Activated naive CD4-positive, alpha-beta T cell treated with anti-CD3 and anti-CD28 coated beads, Interleukin-2, amount 10 ng/mL, durations not matched to agents 7 days and 5 days (primary cell): ENCODE measurements around the gene ARHGEF10L.

ENCODE experiments used
- CTCF ChIA-PET: fragments of 350-600 bp; sonication (Branson Sonifier 250); formaldehyde crosslinking; loops from one replicate; lab custom pipeline; 2021; ENCODE audit warnings: antibody characterized with exemption; lab: Charles Lee
- DNase-seq: peaks from one replicate; pipeline ENCODE4 v3.0.0-alpha.2; 2020
- H3K27ac Mint-ChIP-seq: one replicate; pipeline ENCODE4 v1.8.0; 2021; ENCODE audit warnings: mild to moderate bottlenecking, moderate library complexity, mixed read lengths
- H3K27me3 Mint-ChIP-seq: one replicate; pipeline ENCODE4 v1.8.0; 2021; ENCODE audit warnings: mild to moderate bottlenecking, mixed read lengths
- H3K36me3 Mint-ChIP-seq: one replicate; pipeline ENCODE4 v1.8.0; 2021; ENCODE audit warnings: mixed read lengths
- H3K4me1 Mint-ChIP-seq: one replicate; pipeline ENCODE4 v1.8.0; 2021; ENCODE audit warnings: mixed read lengths
- H3K4me3 Mint-ChIP-seq: one replicate; pipeline ENCODE4 v1.8.0; 2021; ENCODE audit warnings: mild to moderate bottlenecking, moderate library complexity, mixed read lengths
- H3K9me3 Mint-ChIP-seq: one replicate; pipeline ENCODE4 v1.8.0; 2021; ENCODE audit warnings: mixed read lengths

Gene ARHGEF10L

DNA sequence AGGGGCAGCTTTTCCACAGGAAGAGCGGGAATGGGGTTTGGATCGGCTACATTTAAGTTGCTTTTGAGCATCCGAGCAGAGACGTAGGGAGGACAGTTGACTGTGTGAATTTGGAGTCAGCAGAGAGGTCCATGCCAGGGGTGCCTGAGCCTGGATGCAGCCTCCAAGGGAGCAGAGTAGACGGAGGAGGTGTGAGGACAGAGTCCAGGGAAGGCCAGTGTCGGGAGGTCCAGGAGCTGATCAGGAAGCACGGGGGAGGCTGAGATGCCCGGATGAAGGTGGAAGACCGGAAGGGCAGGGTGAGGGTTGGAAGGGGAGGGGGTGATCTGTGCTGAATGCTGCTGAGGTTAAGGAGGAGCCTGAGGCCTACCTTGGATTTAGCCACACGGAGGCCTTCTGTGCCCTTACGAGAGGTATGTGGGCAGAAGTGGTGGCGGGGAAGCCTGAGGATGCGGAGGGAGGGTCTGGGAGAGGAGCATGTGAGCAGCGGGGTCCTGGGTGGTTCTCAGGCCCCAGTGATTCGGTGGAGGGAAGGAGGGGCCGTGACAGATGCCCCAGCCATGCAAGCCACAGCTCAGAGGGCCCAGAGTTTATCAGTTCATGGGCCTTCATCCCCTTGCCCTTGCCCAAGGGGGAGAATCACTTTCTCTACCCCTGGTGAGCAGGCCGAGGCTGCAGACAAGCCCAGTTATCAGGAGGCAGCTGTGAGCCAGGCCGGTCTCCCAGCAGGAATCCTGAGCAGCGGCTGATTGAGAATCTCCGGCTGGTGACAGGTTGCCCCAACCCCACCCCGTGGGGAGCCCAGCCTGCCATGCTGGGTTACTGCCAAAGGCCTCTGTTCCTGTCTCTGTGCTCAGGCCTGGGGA is 161.7 kb downstream of the ARHGEF10L start:
- DNase-seq: no peak
- peaks cover 3% of the 10 kb centered on the region for H3K27me3 Mint-ChIP-seq
- no peak overlapping the region for H3K27ac Mint-ChIP-seq
- H3K4me1 Mint-ChIP-seq: no peaks in the 10 kb centered on the region
- no peaks in the 10 kb centered on the region for H3K9me3 Mint-ChIP-seq
- H3K4me3 Mint-ChIP-seq: no peak overlapping the region
- H3K36me3 Mint-ChIP-seq: no peaks in the 10 kb centered on the region
- CTCF ChIA-PET: no interaction called here

DNA sequence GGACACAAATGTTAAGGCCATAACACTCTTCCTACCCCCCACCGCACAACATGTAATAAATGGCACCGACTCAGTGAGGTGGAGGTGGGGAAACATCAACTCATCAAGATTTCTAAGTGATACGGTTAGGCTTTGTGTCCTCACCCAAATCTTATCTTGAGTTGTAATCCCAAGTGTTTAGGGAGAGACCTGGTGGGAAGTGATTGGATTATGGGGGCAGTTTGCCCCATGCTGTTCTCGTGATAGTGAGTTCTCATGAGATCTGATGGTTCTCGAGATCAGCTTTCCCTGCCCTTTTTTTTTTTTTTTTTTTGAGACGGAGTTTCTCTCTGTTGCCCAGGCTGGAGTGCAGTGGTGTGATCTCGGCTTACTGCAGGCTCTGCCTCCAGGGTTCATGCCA is 164.7 kb downstream of the ARHGEF10L start:
- no peaks in the 10 kb centered on the region for H3K36me3 Mint-ChIP-seq
- H3K9me3 Mint-ChIP-seq: no peaks in the 10 kb centered on the region
- CTCF ChIA-PET: no interaction called here
- H3K4me1 Mint-ChIP-seq: no peaks in the 10 kb centered on the region
- DNase-seq: no peak
- peaks cover 2% of the 10 kb centered on the region for H3K27me3 Mint-ChIP-seq
- no peak overlapping the region for H3K27ac Mint-ChIP-seq
- no peak overlapping the region for H3K4me3 Mint-ChIP-seq

DNA sequence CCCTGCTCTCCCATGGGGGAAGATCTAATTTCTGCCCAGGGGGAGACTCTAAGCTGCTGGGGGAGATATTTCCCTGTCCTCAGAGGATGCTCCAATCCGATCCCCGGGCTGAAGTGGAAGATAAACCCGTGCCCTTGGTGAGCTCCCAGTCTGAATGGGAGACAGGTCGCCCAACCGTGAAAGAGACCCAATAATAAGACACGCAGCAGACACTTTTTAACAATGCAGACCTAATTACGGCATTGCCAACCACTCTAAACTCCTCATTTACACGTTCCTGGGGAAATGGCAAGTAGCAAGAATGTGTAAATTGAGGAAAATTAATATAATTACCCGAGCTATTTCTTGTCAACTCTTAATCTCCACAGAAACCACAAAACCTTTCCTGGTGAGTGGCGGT is 166.9 kb downstream of the ARHGEF10L start:
- CTCF ChIA-PET: no interaction called here
- H3K4me3 Mint-ChIP-seq: no peak overlapping the region
- no peaks in the 10 kb centered on the region for H3K36me3 Mint-ChIP-seq
- no peaks in the 10 kb centered on the region for H3K4me1 Mint-ChIP-seq
- no peak overlapping the region for H3K27ac Mint-ChIP-seq
- no peaks in the 10 kb centered on the region for H3K9me3 Mint-ChIP-seq
- H3K27me3 Mint-ChIP-seq: no peaks in the 10 kb centered on the region
- no peak for DNase-seq

DNA sequence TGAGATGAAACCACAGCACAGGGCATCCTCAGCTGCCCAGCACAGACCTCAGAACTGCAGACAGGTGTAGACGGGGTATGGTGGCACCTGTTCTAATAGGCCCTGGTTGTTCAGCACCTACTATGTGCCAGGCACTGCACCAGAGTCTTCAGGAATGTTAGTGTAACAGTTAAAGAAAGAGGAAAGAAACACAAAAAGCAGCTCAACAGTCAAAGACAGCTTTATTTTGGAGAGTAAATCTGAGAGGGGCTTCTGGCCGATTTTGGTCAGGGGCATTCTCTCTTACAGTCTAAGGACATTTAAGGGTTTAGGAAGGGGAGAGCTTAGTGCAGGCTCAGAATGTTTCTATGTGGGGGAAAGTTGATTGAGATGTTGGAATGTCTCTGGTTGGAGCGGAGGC is 170.5 kb downstream of the ARHGEF10L start:
- no peaks in the 10 kb centered on the region for H3K4me1 Mint-ChIP-seq
- DNase-seq: no peak
- no peaks in the 10 kb centered on the region for H3K9me3 Mint-ChIP-seq
- H3K36me3 Mint-ChIP-seq: no peaks in the 10 kb centered on the region
- no peak overlapping the region for H3K27ac Mint-ChIP-seq
- CTCF ChIA-PET: no interaction called here
- H3K4me3 Mint-ChIP-seq: no peak overlapping the region
- H3K27me3 Mint-ChIP-seq: peaks cover 4% of the 10 kb centered on the region

DNA sequence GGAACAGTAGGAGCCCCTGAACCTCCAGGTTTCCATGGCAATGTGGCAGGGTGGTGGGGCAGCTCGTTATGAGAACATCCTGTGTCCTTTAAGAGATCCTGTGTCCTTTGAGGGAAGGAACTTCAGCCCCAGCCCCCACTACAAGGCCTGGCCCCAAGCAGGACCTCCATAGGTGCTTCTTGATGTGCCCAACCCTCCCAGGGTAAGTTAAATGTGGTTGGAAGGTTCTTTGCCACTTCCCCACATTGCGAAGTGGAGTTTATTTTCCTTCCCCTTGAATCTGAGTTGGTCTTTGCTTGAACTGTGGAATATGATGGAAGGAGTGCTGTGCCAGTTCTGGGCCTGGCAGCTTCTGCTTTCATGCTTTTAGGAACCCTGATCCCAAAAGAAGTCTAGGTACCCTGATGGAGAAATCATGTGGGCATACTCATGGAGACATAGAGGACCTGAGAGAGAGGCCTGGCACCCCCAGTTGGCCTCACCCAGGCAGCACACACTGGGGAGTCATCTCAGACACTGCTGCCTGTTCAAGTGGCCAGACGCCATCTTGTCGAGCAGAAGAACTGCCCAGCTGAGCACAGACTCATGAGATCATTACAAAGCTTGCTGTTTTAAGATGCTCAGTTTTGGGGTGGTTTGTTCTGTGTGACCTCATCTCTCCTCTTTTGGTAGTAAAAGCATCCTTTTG is 171.5 kb downstream of the ARHGEF10L start:
- CTCF ChIA-PET: no interaction called here
- Mint-ChIP-seq H3K27me3 (peaks cover 4% of the 10 kb centered on the region), H3K36me3 (no peaks in the 10 kb centered on the region)

DNA sequence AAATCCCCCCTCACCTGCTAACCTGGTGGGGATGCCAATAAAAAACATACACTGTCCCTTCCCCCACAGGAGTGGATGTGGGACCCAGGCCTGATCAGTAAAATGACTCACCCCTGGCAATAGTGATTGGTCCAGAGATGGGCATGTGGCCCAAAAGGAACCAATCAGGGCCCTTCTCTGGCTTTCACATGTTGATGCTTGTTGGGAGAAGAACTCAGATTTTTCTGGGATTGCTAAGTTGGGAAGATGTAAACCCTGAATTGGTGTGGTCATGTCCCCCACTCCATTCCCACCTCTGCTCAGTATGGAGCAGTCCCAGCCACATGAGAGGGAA is 172.0 kb downstream of the ARHGEF10L start:
- Mint-ChIP-seq H3K4me3 (no peak overlapping the region), H3K36me3 (no peaks in the 10 kb centered on the region), H3K9me3 (no peaks in the 10 kb centered on the region), H3K27me3 (peaks cover 4% of the 10 kb centered on the region), H3K27ac (no peak overlapping the region), H3K4me1 (no peaks in the 10 kb centered on the region)
- DNase-seq: no peak
- CTCF ChIA-PET: no interaction called here

More for the DNA sequence above, 171.5 kb downstream of the ARHGEF10L start:
- no peak for DNase-seq
- Mint-ChIP-seq H3K4me1 (no peaks in the 10 kb centered on the region), H3K4me3 (no peak overlapping the region), H3K27ac (no peak overlapping the region), H3K9me3 (no peaks in the 10 kb centered on the region)

DNA sequence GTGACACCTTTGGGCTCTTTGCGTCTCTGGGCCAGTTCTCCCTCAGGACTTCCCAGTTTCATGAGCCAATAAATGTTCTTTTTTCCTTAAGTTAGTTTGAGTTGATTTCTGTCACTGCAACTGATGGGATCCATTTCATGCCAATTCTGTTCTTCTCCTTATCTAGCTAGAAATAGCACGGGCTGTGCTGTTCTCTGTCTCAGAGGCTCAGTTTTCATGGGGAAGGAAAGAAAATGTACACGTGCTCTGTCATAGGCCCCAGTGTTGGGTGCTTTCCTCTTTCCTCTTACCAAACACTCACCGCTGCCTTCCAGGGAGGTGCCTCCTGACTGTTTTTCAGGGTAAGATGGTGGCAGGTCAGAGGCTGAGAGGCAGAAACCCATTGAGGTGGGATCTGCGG is 172.4 kb downstream of the ARHGEF10L start:
- H3K4me1 Mint-ChIP-seq: no peaks in the 10 kb centered on the region
- H3K9me3 Mint-ChIP-seq: no peaks in the 10 kb centered on the region
- CTCF ChIA-PET: no interaction called here
- DNase-seq: no peak
- no peak overlapping the region for H3K4me3 Mint-ChIP-seq
- peaks cover 4% of the 10 kb centered on the region for H3K27me3 Mint-ChIP-seq
- no peaks in the 10 kb centered on the region for H3K36me3 Mint-ChIP-seq
- no peak overlapping the region for H3K27ac Mint-ChIP-seq

DNA sequence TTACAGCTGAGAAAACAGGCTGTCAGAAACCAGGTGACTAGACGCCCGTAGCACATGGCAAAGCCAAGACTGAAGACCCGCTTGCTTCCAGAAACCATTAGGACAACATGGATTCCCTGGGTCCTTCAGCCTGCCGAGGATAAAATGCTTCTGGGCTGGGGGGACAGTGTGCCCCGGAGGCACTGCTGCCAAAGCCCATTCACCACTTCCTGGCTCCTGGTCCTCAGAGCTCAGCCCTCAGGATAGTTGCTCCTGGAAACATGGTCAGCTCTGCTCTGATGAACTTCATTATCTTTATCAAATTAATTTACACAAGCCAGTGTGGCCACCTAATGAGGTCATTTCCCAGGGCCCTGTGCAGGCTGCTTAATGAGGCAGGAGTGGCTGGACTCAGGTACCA is 174.5 kb downstream of the ARHGEF10L start:
- Mint-ChIP-seq H3K27ac (no peak overlapping the region), H3K4me3 (no peak overlapping the region), H3K4me1 (no peaks in the 10 kb centered on the region), H3K36me3 (no peaks in the 10 kb centered on the region), H3K9me3 (no peaks in the 10 kb centered on the region), H3K27me3 (peaks cover 4% of the 10 kb centered on the region)
- no peak for DNase-seq
- CTCF ChIA-PET: no interaction called here

DNA sequence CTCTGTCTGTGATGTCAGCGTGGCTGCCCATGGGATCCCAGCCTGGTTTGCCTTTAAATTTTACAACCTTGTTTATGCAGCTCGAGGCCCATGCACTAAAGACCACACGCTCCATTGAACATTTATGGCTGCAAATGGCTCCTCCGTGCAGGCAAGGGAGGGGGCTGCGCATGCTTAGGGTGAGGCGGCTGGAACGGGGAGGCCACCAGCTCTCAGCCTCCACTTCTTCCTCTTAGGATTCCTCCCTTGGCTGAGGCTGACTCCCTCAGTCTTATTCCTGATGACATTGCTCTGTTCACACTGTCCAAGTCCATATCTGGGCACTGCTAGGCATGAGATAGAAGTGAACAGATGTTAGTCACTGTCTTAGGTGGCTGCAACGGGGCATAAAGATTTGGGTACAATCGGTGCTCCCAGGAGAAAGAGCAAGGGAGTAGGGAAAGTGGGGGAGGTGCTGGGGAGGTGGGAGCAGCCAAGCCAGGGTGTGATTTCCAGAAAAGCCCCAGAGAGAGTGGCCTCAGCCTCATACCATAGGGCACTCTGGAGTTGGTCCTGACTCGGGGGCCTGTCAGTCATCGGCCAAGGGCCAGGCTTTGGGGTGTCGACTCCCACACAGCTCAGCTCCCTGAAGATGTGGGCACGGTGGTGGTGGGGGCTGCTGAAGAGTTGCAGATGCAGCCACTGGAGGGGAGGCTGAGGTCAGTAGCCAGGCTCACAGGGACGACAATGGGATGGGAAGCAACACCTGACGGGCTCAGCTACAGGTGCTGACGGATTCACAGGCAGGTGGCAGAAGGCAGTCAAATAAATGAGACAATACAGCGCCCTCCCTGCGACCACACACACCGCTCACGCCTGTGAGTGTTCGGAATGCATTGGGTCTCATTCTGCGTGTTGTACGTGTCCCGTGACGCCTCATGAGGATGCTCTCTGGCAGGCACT is 178.4 kb downstream of the ARHGEF10L start:
- no peak for DNase-seq
- Mint-ChIP-seq H3K4me1 (no peaks in the 10 kb centered on the region), H3K27me3 (no peaks in the 10 kb centered on the region), H3K27ac (no peak overlapping the region), H3K36me3 (no peaks in the 10 kb centered on the region), H3K9me3 (no peaks in the 10 kb centered on the region), H3K4me3 (no peak overlapping the region)
- CTCF ChIA-PET: no interaction called here

DNA sequence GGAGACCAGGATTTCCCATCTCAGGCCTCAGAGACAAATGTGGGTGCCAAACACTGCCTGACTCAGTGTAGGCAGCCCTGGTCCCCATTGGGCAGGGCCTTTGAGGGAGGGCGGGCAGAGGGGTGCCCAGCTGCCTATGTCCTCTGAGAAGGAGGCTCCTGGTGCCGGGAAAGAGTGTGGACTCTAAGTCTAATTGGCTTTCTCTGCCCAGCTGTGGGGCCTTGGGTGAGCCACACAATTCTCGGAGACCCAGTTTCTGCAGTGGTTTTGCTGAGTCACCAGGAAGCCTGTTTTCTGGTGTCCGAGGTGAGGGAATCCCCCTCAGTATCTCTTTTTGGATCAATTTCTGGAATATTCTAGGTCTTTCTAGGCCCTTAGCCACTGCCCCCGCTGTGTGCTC is 180.4 kb downstream of the ARHGEF10L start:
- no peaks in the 10 kb centered on the region for H3K27me3 Mint-ChIP-seq
- no peak for DNase-seq

DNA sequence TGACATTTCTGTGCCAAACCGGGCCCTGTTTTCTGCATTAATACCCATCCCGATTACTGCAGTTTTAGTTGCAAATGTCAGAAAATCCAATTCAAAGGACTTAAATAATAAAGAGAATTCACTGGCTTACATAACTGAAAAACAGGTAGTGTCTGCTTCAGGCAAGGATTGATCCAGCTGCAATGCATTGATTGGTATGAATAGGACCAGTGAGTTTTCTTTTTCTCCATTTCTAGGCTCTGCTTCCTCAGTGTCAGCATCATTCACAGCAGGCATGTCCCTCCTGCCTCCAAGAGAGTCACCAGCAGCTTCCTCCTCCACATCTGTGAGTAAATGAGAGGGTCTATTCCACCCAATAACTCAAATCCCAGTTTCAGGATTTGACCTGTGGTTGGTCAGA is 181.9 kb downstream of the ARHGEF10L start:
- Mint-ChIP-seq H3K36me3 (no peaks in the 10 kb centered on the region), H3K27ac (no peak overlapping the region), H3K4me3 (no peak overlapping the region), H3K4me1 (no peaks in the 10 kb centered on the region), H3K9me3 (no peaks in the 10 kb centered on the region), H3K27me3 (no peaks in the 10 kb centered on the region)
- CTCF ChIA-PET: no interaction called here
- DNase-seq: no peak

More for the DNA sequence above, 180.4 kb downstream of the ARHGEF10L start:
- CTCF ChIA-PET: no interaction called here
- Mint-ChIP-seq H3K4me1 (no peaks in the 10 kb centered on the region), H3K9me3 (no peaks in the 10 kb centered on the region), H3K27ac (no peak overlapping the region), H3K4me3 (no peak overlapping the region), H3K36me3 (no peaks in the 10 kb centered on the region)

DNA sequence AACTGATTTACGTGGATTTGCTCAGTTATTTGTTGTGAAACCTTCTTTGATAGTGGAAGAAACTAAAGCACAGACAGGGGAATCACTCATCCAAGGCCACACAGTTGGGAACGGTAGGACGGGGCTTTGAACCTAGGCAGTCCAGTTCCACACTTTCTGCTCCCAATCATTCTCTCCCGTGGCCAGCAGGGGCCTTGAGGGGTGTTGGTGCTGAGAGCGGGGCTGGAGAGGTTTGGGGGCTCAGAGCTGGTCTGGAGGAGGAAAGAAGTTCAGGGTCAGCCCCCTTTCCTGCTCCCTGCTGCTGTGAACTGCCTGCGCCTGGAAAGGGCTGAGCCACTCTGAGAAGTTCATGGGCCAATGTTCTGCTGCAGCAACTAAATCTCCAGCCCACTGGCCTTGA is 184.2 kb downstream of the ARHGEF10L start:
- DNase-seq: no peak
- no peak overlapping the region for H3K4me3 Mint-ChIP-seq
- no peaks in the 10 kb centered on the region for H3K36me3 Mint-ChIP-seq
- H3K9me3 Mint-ChIP-seq: no peaks in the 10 kb centered on the region
- CTCF ChIA-PET: no interaction called here
- no peak overlapping the region for H3K27ac Mint-ChIP-seq
- no peaks in the 10 kb centered on the region for H3K4me1 Mint-ChIP-seq
- no peaks in the 10 kb centered on the region for H3K27me3 Mint-ChIP-seq

DNA sequence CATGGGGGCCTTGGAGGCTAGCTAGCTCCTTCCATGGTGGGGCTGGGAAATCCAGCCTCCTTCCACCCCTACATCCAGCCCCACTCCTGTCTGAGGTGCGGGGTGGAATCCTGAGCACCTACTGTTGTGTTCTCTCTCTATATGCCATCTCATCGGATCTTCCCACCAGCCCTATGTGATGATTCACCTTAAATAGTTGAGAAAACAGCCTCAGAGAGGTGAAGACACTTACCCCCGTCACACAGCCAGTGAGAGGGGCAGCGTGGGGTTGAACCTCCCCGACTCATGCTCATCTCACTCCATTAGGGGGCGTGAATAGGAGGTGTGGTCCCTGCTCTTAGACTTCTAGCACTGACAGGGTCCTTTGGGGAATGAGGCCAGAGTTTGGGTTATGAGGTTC is 184.7 kb downstream of the ARHGEF10L start:
- no peak for DNase-seq
- CTCF ChIA-PET: no interaction called here
- H3K36me3 Mint-ChIP-seq: no peaks in the 10 kb centered on the region
- H3K9me3 Mint-ChIP-seq: no peaks in the 10 kb centered on the region
- H3K27me3 Mint-ChIP-seq: no peaks in the 10 kb centered on the region
- H3K27ac Mint-ChIP-seq: no peak overlapping the region
- no peaks in the 10 kb centered on the region for H3K4me1 Mint-ChIP-seq
- H3K4me3 Mint-ChIP-seq: no peak overlapping the region

DNA sequence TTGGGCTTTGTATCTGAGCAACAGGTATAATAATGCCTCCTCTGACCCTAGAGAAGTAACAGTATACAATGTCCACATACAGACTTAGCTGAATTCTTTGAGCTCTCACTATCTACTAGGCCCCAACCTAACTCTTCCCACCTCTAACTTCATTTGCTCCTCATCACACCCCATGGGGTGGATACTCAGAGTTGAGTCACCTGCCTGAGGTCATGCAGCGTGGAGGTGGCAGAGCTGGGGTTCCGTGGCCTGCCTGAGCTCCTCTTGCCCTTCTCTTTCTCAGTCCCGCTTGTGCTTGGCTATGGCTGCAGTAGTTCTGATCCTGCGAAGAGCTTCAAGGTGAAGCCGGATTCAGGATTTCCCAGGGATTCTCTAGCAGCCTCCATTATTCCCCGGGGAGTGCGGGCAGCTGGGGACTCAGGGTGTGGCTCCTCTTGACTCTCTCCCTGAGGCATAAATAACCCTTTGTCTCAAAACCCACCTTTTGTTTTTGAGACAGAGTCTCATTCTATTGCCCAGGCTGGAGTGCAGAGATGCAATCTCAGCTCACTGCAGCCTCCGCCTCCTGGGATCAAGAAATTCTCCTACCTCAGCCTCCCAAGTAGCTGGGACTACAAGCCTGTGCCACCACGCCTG is 185.7 kb downstream of the ARHGEF10L start:
- Mint-ChIP-seq H3K36me3 (no peaks in the 10 kb centered on the region), H3K27ac (no peak overlapping the region), H3K4me3 (no peak overlapping the region), H3K4me1 (no peaks in the 10 kb centered on the region), H3K27me3 (no peaks in the 10 kb centered on the region), H3K9me3 (no peaks in the 10 kb centered on the region)
- no peak for DNase-seq
- CTCF ChIA-PET: no interaction called here
